HG03521 (cell line): ENCODE results near the gene CHSY1.

Experiments used
- ATAC-seq: cut with Tn5 transposase; IDR thresholded peaks from one replicate; pipeline ENCODE4 v1.9.1; 2021; ENCODE audit warnings: mild to moderate bottlenecking, moderate library complexity; ENCODE audit not compliant: unreplicated experiment

Gene CHSY1

GRCh38 chr15:101156509-101157159 is 95.2 kb downstream of the CHSY1 start:
- peak; percentile 86 for ATAC-seq

- ATAC-seq: no peak
Measured at GRCh38 chr15:101156061-101156460, 95.8 kb downstream of the CHSY1 start.

DNA sequence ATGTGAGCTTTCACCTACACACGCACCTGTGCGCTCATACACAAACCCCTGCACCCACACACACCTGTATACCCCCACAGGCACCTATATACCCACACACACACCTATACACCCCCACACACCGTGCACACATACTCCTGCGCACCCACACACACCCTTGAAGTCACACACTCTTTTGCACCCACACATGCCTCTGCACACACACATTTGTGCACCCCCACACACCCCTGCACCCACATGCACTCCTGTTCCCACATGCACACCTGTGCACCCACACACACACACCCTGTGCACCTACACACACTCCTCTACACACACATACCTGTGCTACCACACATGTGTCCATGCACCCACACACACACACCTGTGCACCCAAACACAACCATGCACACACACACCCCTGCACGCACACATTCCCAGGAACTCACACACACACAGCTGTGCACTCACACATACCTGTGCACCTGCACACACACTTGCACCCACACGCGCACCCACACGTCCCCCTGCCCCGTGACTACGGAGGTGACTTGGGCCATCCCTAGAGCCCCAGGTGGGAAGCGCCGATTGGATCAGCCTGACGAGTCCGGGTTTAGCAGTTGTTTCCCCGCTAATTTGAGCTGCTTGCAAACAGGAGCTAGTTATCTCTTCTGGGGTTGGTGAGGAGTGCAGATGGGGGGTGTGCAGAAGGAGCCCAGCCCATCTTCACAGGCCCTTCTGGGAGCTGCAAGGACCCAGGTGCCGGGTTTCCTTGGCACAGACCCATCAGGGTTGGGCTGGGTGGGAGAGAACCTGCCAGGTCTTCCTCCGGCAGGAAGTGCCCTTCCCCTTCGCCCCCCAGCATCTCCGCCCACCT is 97.8 kb downstream of the CHSY1 start:
- ATAC-seq: no peak

DNA sequence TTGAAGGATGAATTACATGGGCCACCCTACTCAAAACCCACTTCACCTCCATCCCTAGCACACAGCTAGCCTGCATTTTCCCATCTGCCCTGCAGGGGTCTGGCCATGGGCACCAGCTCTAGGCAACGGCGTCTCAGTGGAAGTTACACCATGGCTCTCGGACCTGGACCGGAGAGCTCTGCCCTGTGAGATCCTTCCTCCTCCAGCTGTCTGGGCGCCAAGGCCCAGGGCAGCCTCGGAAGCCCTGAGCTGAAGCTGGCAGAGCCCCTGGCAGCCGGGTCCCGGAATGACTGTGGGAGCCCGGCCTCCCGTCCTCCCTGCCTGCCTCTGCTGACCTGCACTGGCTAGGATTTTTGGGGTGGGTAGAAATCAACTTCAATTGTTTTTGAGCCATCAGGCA is 98.9 kb downstream of the CHSY1 start:
- no peak for ATAC-seq

DNA sequence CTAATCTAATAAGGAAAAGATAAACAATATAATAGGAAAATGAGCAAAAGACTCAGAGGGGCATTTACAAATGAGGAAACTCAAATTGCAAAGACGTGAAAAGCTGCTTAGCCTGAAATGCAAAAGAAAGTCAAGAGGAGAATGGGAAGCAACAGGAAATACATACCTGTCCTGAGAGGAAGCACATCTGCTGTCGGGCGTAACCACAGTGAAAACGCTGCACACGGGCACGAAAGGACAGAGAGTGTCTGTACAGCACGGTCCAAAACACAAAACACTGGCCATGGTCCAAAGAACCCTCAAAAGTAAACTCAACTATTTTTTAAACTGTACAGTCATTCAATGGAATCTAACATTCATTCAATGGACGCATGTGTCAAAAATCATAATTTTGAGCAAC is 100.6 kb downstream of the CHSY1 start:
- no peak for ATAC-seq

GRCh38 chr15:101150723-101151040 is 101.2 kb downstream of the CHSY1 start:
- no peak for ATAC-seq

GRCh38 chr15:101149864-101150722 is 101.8 kb downstream of the CHSY1 start:
- no peak for ATAC-seq

DNA sequence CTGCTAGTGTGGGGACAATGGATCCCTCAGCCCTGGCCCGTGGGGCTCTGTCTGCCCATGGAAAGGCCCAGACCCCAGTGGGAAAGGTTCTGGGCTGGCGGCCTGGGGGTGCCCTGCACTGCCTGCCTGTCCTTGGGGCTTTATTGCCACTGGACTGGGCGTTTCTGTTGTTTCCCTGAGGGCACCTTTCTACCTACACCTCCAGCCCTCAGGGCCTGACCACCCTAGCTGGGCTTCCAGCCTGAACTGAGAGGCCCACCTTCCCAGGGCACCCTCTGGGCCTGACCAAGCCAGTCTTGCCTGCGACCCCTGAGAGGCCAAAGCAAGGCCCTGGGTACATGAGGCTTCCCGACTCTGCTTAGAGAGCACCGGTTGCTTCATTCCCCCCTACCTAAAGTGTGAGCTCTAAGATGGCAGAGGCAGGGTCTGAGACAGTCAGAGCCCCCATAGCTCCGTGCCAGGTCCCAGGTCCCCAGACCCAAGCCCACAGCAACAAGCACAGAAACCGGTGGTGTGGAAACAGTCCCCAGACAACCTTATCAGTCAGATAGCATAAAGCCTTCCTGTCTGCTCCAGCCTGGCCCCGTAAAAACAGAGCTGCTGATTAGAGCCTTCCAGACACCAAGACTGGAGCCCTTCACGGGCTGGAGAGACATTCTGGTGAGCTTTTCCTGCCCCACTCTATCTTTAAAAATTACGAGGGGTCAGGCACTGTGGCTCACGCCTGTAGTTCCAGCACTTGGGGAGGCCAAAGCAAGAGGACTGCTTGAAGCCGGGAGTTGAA is 102.8 kb downstream of the CHSY1 start:
- no peak for ATAC-seq

DNA sequence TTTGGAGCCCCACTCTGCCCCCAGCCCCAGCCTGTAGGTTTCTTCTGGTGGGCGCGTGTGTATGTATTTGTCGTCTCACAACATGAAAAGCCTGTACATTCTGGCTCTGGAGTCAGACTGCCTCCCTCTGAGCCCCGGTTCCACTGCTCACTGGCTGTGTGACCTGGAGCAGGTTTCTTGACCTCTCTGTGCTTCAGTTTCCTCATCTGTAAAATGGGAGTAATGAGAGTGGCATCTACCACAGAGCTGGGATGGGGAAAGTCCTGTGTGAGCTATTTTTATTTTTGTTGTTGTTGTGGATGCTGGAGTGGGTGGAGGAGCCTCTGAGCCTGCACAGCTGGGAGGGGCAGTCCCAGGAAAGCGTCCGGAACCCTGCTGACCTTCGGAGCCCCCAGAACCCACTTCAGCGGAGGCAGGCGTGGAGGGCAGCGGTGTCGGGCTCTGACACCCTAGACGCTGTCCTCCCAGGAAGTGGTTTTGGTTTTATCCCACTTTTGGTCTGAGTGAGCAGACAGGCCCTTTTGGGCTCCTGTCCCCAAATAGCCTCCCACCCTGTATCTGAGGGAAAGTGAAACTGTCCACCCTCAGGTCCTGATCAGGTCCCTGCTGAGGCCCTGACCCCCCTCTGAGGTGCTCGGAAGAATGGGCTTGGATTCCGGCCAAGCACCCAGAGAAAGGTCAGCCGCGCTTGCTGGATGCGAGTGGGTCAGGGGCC is 103.5 kb downstream of the CHSY1 start:
- no peak for ATAC-seq

DNA sequence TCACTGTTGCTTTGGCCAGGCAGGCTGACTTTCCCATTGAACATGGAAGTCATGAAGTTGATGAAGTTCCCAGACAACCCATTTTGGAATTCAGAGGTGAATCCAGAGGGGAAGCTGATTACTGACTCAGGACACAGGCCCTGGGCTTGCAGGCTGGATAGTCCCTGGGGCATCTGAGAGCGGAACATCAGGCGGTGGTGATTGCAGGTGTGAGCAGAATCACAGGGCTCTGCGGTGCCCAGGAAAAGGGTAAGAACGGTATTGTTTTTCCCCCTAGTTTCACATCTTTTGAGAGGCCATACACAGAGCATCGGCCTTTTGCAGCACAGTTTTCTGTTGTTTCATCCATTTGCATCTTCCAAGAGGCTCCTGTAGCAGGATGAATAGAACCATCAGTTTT is 104.7 kb downstream of the CHSY1 start:
- ATAC-seq: no peak

- ATAC-seq: no peak
Measured at GRCh38 chr15:101146118-101146702, 105.6 kb downstream of the CHSY1 start.

- no peak for ATAC-seq
Measured at GRCh38 chr15:101145362-101145761, 106.5 kb downstream of the CHSY1 start.

DNA sequence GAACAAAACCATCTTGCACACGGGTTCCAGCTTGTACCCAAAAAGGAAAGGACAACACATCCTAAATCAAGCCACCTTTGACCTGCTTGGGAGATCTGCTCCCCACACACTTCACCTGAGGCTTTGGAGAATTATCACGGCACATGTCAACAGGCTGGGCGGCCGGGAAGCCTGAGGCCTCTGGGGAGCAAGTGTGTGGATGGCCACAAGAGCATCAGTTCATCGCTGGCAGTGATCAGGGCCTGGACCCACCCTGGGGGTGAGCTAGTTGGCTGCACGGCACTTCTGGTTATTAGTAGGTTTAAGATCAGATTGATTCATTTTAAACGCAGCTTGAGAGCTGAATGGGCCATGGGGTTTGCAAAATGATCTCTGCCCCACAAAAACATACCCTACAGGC is 108.5 kb downstream of the CHSY1 start:
- ATAC-seq: no peak

DNA sequence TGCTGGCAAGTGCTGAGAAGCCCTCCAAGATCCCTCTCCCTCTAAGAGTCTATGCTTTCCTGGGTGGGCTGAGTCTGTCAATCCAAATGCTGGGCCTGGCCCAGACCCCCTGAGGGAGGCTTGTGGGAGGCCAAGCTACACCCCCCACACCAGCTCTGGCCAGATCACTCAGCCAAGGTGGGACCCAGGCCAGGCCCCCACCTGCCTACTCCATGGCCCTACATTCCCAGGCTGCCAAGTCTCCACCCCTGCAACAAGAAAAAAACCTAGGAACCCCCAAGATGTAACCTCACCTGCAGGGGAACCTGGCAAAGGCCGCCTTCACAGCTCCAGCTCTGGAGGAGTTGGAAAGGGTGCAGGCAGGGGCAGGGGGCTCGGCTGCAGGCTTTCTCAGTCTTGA is 109.1 kb downstream of the CHSY1 start:
- ATAC-seq: no peak

- no peak for ATAC-seq
Measured at GRCh38 chr15:101141926-101142527, 109.8 kb downstream of the CHSY1 start.

- no peak for ATAC-seq
Measured at GRCh38 chr15:101140697-101141065, 111.2 kb downstream of the CHSY1 start.

DNA sequence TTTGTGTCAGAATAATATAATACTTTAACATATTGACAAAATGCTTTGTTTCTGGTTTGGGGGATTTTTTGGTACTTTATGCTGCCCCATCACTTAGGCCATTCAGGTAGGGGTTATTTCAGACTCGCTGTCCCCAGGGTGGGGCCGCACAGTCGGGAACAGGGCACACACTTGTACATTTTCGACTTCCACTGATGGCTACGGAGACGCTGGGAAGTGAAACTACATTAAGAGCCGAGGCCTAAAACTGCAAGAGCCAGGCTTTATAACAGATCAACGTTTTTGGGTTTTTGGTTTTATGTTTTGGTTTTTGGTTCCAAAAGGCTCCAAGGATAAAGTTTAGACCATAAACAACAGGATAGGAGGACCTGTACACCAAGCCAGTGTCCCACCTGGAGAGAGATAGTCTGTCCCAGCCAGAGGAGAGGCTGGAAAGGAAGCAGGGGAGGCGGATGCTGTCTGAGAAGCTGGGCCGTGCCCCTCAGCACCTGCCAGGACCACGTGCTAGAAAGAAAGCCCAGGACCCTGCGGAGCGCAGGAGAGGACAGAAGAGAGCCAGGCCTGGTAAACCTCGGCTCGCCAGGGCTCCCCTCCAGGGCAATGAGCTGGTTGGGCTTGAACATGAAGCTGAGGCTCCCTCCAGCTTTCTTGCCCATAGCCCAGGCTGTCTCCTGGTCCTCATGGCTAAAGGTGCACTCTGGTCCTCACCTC is 111.7 kb downstream of the CHSY1 start:
- ATAC-seq: no peak

DNA sequence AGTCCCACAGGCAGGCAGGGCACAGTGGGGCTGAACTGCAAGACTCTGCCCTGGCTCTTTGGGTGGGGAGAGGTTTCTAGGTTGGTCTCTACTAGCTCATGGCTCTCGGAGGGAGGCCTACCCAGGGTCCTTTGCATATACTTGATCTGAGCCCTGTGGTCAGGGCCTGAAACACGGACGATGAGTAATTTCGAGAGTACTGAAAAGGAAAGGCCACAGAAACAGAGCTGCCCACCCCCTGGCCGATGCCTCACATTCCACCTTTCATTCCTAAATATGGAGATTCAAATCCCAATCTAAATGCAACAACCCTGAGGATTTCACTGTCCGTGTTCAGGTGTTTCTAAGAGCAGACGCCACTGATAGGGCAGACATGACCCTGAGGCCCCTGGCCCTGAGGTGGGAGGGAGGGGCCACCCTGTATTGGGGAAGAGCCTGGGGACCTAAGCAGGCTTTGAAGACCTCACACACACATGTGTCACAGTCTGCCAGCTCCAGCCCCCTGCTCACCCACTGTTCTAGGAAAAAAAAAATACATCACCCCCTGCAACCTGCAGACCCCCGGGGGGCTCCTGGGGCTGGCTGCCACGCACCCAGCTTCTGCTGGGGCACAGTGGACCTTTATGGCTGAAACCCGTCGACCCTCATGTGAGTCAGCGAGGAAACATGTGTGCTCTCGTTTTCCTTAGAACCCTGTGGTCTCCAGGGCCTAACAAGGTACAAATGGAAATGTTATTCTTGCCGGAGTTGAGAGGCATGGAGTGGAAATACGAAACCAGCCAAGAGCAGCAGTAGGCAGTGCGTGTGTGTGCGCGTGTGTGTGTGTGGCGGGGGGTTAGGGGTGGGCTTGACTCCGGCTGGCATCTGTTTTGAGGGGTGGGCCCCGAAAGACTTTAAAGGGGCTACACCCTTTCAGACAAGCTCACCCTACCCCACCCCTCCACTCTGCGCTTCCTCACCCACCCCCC is 112.7 kb downstream of the CHSY1 start:
- peak; percentile 63 for ATAC-seq
